Posterior vena cava (tissue), 2 donors: ENCODE results near the gene KCNJ5. TPM values are rescaled to one million over a fixed set of nuclear protein-coding genes. Genes with fewer than 3 reads are reported as not detected.

Source experiments
- DNase-seq: peaks from one replicate; pipeline ENCODE4 v3.0.0-alpha.2; 2020; ENCODE audit warnings: low spot score
- intact Hi-C, 2 donors: fragments of 100-400 bp; cut with DNase I; formaldehyde crosslinking; loops; one replicate each; pipeline versions ENCODE4 v1.14.1 to v1.14.2; 2022 to 2023
- total RNA-seq, 2 donors: library from RNA; stranded (reverse); fragmentation: NEBNext Ultra II Directional; extraction: Animal tissue kit (Norgen Biotek cat#: 25700); gene quantifications; one replicate each; pipeline ENCODE4 v1.2.1, GENCODE V29; 2021
- donor health status: DM: yes; HTN: yes; CAD: no.
- donor health status: DM: yes; HTN: yes; CAD: no.

KCNJ5 gene
- total RNA-seq, 2 donors from 2014 or later: 0.52 to 1.9 TPM

DNA sequence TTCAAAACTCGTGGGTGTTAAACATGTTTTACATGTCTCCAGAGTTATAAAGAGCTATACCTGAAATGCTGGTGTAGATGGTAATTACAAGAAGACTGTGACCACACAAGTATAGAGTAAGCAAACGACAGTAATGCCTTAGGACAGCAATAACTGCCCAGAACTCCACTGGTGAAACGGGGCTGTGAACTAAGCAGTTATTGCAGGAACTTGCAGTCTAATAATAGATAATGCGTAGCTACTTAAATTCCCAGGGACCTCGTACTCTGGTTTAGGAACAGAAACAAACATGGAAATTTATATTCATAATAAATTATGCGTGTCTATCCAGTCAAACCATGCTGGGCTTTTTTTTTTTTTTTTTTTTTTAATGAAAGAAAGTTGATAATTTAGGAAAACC is 76.4 kb downstream of the KCNJ5 start:
- DNase-seq: no peak
- intact Hi-C loops: no loop called here

DNA sequence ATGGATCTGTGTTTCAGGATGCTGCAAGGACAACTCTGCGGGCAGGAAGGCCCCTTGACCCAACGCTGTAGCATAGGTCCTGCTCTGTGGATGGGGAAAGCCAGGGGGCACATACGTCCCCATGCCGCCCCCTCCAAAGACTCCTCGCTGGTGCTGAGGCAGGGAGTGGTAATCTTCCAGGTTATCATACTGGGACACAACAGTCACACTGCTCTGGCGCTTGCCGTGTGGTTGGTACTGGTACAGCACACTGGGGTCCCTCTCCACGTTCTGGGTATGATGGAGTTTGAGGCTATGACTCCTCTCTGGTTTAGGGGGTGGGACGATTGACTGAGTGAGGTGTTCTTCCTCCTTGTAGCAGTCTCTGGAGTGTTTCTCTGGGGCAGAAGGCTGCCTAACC is 77.8 kb downstream of the KCNJ5 start:
- intact Hi-C loops: no loop called here
- DNase-seq: no peak

Other genes starting within 250 kb of the KCNJ5 start
- 10 to 100 TPM; 25.3 to 29.7 TPM for gene FLI1, start 197.3 kb upstream of the KCNJ5 start, total RNA-seq
- not detected for gene KCNJ1, start 24.1 kb upstream of the KCNJ5 start, total RNA-seq
- not detected for gene TP53AIP1, start 51.5 kb downstream of the KCNJ5 start, total RNA-seq